Measurements from ENCODE around the gene EYA2.

DNA sequence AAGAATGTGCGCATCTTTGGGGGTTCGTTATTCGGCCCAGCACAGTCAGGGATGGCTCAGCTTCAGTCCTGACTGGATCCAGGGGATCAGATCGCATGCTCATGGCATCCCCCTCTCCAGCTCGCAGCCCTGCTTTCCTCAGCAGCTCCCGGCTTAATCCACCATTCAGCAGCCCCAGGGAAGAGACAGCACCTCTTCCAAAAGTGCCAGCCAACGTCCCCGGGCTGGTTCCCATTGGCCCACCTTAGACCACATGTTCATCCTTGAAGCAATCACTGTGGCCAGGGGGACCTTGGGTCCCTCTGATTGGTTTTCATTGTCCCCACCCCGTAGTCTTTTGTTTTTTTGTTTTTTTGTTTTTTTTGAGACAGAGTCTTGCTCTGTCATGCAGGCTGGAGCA, 273.2 kb downstream of the EYA2 start:
- TF ChIP-seq POLR2A (IDR thresholded peaks at IDR 0.05; ENCODE audit: low read depth, low read length) = no peak
- no peak for TF ChIP-seq CTCF (conservative IDR thresholded peaks at IDR 0.05; ENCODE audit: low read depth, low read length)
- no peak for TF ChIP-seq RCOR1 (IDR thresholded peaks at IDR 0.05; ENCODE audit: insufficient replicate concordance, low read length)

Measured in IMR-90 (cell line).